Tibial artery (tissue), 4 donors: ENCODE data around the gene PRRG2.

ENCODE experiments used
- DNase-seq, 2 donors: peaks; one replicate each; pipeline ENCODE4 v3.0.0-alpha.2; 2019
- H3K27ac ChIP-seq, 2 donors: fragments of 200-600 bp; sonication (generic) in 1 of 2; 1 replicate in 1 of 2; 2 replicates in 1 of 2; pipeline ENCODE4 v1.5.1; 2018 to 2019; ENCODE audit warnings: mild to moderate bottlenecking in 1 of 2
- H3K27me3 ChIP-seq, 2 donors: fragments of 200-600 bp; sonication (generic) in 1 of 2; one replicate each; pipeline versions ENCODE4 v1.5.1 to v1.6.0; 2016 to 2019
- H3K36me3 ChIP-seq, 3 donors: fragments of 200-600 bp; sonication (generic) in 2 of 3; one replicate each; pipeline ENCODE4 v1.5.1; 2016 to 2019; ENCODE audit warnings: mild to moderate bottlenecking in 2 of 3
- H3K4me1 ChIP-seq, 4 donors: fragments of 200-600 bp; sonication (generic) in 2 of 4; 1 replicate in 3 of 4; 2 replicates in 1 of 4; pipeline ENCODE4 v1.5.1; 2016 to 2019
- H3K4me3 ChIP-seq, 2 donors: fragments of 200-600 bp; sonication (generic) in 1 of 2; 1 replicate in 1 of 2; 2 replicates in 1 of 2; pipeline ENCODE4 v1.5.1; 2018 to 2019; ENCODE audit warnings: mild to moderate bottlenecking in 2 of 2
- H3K9me3 ChIP-seq, 3 donors: fragments of 200-600 bp; sonication (generic) in 1 of 3; one replicate each; pipeline ENCODE4 v1.5.1; 2016 to 2019
- CTCF ChIP-seq, 2 experiments: fragments of 200-600 bp in 1 of 2; fragments of 450-650 bp in 1 of 2; IDR thresholded peaks; one replicate each; pipeline ENCODE4 v1.5.1; 2017 to 2019; ENCODE audit warnings: antibody characterized with exemption in 2 of 2, mild to moderate bottlenecking in 1 of 2, moderate library complexity in 1 of 2
- intact Hi-C: fragments of 100-400 bp; cut with DNase I; formaldehyde crosslinking; loops from one replicate; pipeline ENCODE4 v1.15.0; 2023; ENCODE audit warnings: low total_unique reads

PRRG2 gene

GRCh38 chr19:49564616-49565045 lies 16.5 kb upstream of the PRRG2 start:
- TF ChIP-seq CTCF (IDR thresholded peaks at IDR 0.05) = no peak
- intact Hi-C loops = no loop called here
- H3K4me3 ChIP-seq = no peak overlapping the region
- H3K9me3 ChIP-seq = no peaks in the 10 kb centered on the region
- H3K36me3 ChIP-seq = peaks cover 4 to 9% (median 5%) of the 10 kb centered on the region in 3 donors
- DNase-seq = no peak
- peaks cover 0 to 10% (median 5%) of the 10 kb centered on the region in 4 donors for H3K4me1 ChIP-seq
- no peaks in the 10 kb centered on the region for H3K27me3 ChIP-seq
- H3K27ac ChIP-seq = no peak overlapping the region

- H3K4me1 ChIP-seq = peaks cover 0 to 13% (median 7%) of the 10 kb centered on the region in 4 donors
- H3K27ac ChIP-seq = no peak overlapping the region
- DNase-seq = peak in 1 of 2 donors; percentile 62
- H3K36me3 ChIP-seq = peaks cover 0 to 2% (median 0%) of the 10 kb centered on the region in 3 donors
- TF ChIP-seq CTCF (IDR thresholded peaks at IDR 0.05) = no peak
- intact Hi-C loops = no loop called here
- H3K9me3 ChIP-seq = no peaks in the 10 kb centered on the region
- no peaks in the 10 kb centered on the region for H3K27me3 ChIP-seq
- H3K4me3 ChIP-seq = no peak overlapping the region
Measured at GRCh38 chr19:49565261-49565660, 15.9 kb upstream of the PRRG2 start.

- TF ChIP-seq CTCF (IDR thresholded peaks at IDR 0.05) = no peak
- Histone ChIP-seq H3K27ac (no peak overlapping the region), H3K4me1 (peaks cover 0 to 20% (median 14%) of the 10 kb centered on the region in 4 donors), H3K36me3 (no peaks in the 10 kb centered on the region), H3K27me3 (no peaks in the 10 kb centered on the region), H3K9me3 (no peaks in the 10 kb centered on the region), H3K4me3 (no peak overlapping the region)
- no peak for DNase-seq
- intact Hi-C loops = no loop called here
Measured at GRCh38 chr19:49566302-49566701, 14.8 kb upstream of the PRRG2 start.

- Histone ChIP-seq H3K36me3 (no peaks in the 10 kb centered on the region), H3K27me3 (no peaks in the 10 kb centered on the region), H3K4me1 (peaks cover 0 to 20% (median 14%) of the 10 kb centered on the region in 4 donors), H3K27ac (no peak overlapping the region), H3K9me3 (no peaks in the 10 kb centered on the region), H3K4me3 (no peak overlapping the region)
- DNase-seq = no peak
- intact Hi-C loops = no loop called here
- no peak for TF ChIP-seq CTCF (IDR thresholded peaks at IDR 0.05)
Measured at GRCh38 chr19:49567861-49568441, 13.2 kb upstream of the PRRG2 start.

GRCh38 chr19:49570138-49570856 lies 10.8 kb upstream of the PRRG2 start:
- H3K36me3 ChIP-seq = peaks cover under 1 to 17% (median 11%) of the 10 kb centered on the region in 3 donors
- no peak overlapping the region for H3K4me3 ChIP-seq
- no peak overlapping the region for H3K27ac ChIP-seq
- peaks cover 0 to 14% (median 9%) of the 10 kb centered on the region in 4 donors for H3K4me1 ChIP-seq
- H3K9me3 ChIP-seq = no peaks in the 10 kb centered on the region
- peak in 1 of 2 donors; percentile 51 for DNase-seq
- TF ChIP-seq CTCF (IDR thresholded peaks at IDR 0.05) = peak; percentile 96 to 97
- intact Hi-C loops = no loop called here
- no peaks in the 10 kb centered on the region for H3K27me3 ChIP-seq
